ENCODE measurements around the gene PLXNA1.

PLXNA1 gene

DNA sequence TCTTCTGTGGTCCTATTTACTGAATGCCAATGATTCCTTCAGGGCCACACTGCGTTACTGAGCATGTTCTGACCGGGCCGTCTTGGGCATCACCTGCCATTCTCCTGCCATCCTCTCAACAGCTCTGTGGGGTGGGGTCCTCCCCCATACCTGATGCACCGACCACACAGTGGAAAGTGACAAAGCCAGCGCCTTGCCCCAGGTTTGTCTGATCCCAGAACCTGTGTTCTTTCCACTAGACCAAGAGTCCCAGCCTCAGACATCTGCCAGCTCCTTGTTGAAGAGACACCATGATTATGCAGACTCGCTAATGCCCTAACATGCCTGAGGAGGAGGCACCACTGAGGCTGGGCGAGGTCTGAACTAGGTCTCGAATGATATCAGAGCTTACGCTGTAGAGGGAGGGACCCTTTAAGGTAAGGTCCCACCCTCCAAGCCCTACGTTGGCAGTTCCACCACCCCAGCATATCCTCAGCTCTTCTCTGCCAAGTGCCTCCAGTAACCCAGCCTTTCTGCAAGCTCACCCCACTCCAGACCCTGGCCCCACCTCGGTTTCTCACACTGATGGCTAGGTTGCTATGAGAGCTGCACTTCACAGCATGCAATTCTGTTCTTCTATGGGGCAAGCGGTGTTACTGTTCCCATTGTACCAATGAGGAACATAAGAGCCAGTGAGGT, 29.8 kb upstream of the PLXNA1 start:
- no peak for DNase-seq (ENCODE audit: low read depth in 2 of 2)

DNA sequence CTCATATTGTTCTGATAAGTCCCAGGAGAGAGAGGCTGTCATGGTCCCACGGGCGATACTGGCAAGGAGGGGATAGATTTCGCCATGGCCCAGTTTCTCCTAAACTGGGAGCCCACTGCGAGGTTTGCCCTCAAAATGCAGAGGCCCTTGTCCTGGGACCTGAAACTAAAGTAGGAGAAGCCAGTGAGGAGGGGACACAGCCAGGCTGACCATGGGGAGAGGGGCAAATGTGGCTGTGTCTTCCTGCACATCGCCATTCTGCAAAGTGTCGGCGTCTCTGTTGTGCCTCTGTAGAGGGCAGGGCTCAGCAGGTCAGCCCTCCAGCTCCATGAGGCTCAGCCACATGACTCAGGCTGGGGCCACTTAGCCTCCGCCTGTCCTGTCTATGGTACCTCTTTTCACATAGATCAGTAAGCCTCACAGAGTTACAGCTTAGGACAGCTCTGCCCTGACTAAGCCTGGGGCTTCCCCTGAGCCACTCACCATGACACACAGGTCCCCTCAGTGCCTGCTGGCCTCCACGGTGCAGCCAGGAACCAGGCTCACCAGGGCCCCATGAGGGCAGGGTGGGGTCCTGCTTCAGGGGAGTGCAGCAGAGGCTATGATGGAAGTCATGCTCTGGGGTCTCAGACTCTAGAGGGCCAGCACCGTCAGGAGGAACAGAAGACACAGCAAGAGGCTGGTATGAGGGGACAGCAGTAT, 28.6 kb upstream of the PLXNA1 start:
- DNase-seq (ENCODE audit: low read depth in 2 of 2) = no peak

DNA sequence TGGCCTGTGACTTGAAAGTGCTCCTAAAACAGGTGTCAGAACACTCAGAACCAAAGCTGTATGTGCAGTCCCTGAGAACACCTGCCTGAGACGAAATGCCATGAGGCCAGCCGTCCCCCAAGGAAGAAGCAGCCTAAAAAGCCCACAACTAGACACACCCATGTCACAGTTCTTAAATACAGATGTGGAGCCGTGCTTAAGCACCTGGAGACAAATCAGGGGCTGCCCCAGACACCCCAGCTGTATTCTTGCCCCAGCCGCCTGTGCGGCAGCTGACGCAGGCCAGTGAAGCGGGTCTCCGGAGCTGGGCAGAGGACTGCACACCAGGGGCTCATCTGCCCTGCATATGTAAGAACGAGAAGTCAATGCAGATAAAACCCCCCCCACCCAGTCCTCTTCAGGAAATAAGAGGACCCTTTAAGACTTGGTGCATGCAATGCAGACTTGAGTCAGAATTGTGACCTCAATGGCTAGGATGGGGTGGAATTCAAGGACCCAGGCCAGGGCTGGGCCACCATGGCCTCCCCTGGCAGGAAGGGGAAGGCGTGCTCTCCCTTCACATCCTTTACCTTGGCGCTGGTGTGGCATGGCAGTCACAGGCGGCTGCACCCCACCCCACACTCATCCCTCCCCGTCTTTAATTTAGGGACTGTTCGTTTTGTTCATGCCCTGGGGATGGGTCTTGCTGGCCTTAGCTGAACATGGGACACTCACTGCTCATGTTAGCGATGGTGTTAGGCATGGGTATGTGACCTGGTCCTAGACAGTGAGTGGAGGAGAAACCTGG, 27.7 kb upstream of the PLXNA1 start:
- DNase-seq (ENCODE audit: low read depth in 2 of 2) = no peak

DNA sequence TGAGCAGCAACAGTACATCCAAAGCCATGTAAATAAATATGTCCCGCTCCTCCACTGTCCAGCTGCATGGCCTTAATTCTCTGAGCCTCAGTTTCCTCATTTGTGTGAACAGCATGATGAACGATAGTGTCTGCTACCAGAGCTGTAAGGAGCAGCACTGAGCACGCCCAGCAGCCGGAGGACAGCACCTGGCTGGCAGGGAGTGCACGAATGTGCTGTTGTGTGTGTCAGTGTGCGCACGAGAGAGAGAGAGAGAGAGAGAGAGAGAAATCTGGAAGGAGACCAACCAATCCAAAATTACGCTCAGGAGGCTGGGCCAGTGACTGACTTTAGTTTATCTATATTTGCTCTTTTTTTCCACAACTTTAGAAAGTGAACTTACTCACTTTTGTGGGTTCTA, 26.6 kb upstream of the PLXNA1 start:
- DNase-seq (ENCODE audit: low read depth in 2 of 2) = no peak

DNA sequence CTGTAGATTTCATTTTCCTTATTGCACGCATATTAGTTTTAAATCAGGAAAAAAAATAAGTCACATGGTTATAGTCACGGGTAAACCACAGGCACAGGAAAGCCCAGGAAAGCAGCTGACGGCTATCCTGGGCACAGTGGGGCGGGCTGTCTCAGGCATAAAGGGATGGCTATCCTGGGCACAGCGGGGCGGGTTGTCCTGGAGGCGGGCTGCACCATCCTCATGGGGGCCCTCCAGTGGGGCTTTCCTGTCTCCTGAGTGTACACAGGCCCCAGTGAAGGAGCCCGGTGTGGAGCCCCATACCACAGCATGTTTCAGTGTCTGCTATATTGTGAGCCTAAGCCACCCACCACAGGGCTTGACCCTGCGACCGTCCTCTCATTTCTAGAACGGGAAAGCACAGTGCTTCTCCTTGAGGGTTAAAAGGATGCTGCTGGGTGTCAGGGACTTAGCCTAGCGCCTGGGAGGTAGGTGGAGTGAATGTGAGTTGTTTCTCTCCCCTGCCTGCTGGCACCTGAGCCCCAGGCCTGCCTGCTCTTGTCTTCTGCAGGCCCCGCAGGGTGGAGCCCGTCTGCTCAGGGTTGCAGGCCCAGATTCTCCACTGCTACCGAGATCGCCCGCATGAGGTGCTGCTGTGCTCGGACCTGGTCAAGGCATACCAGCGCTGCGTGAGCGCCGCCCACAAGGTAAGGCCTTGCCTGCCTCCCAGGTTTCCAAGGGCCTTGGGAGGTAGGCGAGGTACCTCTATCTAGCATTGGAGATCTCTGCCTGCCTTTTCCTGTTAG, 25.9 kb upstream of the PLXNA1 start:
- DNase-seq (ENCODE audit: low read depth in 2 of 2) = no peak

DNA sequence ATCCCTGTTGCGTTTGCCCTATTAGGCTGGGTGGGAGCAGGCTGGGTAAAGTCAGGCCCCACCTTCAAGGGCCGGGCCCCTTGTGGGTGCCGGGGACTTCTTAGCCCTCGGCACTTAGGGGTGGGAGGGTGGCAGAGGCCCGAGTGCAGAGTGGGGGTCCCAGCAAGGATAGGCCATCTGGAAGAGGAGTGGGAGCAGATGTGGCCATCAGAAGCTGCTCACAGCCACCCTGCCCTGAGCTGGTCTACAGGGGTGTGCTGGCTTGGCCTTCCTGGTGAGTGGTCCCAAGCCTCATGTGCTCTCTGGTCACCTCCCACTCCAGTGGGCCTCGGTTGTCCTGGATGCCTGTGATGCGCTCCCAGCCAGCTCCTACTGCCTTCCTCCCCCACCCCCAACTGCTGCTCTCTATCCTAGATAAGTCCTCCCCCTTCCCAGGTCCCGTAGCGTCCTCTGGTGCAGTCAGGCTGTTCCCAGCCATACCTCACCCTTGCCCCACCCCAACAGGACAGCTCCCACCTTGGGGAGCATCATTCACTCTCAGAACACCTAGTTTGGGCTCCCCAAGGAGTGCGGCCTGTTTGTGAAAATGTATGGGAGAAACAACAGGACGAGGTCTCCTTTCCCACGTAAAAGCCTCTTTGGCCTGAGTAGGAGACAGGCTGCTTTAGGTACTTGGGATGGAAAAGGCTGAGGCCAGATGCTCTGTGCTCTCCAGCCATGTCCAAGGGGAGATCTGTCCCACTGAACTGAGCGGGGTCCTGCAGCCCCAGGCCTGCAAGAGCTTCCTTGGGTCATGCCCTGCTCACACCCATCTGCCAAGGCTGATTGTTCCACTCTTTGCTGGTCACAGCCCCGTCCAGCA, 24.9 kb upstream of the PLXNA1 start:
- no peak for DNase-seq (ENCODE audit: low read depth in 2 of 2)

DNA sequence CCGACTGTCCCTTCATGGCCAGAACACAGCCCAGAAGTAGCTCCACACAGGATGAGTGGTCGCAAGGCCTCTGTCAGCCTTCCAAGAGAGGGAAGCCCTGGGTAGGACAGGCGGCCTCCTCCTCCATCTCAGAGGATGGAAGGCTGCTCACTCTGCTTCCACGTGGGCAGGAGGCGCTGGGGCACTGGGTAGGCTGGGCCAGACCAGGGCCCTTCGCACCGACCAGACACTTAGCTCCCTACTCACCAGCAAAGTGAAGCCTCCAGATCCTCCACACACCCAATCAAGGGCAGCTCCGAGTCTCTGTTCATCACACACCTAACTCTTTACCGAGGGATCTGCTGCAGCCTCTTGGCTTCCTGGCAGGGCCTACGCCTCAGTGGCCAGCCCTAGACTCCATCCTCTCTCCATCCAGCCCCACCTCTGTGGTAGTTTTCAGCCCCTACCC, 24.3 kb upstream of the PLXNA1 start:
- DNase-seq (ENCODE audit: low read depth in 2 of 2) = no peak

DNA sequence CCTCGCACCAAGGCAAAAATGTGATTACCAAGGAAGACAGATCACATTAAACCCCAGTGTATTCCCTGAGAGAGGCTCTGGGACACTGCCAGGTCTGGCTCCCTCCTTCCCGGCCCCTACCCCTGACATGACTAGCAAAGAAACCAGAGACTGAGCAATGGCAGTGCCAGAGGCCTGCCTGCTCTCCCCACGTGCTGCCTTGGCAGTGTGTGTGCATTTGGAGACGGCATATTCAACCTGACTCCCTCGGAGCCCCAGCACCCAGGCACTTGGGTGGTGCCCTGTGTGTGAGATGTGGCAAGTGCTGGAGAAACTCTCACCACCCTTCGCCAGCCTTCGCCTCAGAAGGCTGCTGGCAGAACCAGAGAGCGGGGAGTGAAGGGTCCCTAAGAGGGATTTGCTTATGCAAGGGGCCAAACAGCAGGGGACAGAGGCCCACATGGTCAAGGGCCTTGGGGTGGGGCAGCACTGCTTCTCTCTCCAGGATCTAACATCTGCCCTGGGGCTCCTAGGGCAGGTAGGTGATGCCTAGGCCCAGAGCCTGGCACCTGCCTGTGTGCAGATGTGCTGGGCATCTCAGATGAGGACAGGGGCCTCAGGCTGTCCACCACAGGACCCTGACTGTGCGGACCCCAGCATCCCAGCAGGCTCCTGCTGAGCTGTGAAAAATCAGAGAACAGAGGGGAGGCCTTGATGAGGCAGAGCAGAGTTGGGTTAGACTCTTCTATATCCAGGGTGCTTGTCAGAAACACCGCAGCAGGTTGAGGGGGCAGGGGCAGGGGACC, 23.6 kb upstream of the PLXNA1 start:
- no peak for DNase-seq (ENCODE audit: low read depth in 2 of 2)

DNA sequence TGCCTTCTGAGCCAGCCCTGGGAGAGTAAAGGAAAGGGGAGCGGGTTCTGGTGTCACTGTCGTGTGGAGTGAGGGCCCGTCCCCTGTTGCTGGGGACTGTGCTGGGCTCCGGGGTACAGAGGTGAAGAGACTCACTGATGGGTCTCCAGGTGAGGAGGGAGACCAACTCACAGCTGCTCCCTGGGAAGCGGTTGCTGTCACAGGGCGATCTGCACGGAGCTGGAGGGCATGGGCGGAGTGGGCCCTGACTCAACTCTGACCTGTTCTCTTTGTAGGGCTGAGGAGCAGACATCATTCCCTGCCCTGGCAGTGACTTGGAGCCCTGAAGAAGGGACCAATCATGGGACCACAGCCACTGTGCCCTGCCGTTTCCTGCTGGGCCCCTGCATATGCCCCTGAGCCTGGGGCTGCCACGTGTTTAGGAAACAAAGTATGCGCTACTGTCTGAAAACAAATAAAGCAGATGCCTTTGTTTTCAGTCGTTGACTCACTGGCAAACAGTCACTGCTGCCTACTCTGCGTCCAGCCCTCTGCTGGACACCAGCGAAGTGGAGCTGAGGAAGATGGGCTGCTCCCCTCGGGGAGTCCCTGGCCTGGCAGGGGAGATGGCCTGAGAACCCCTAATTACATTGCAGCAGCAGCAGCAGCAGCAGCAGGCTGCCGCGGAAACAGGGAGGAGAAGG, 22.9 kb upstream of the PLXNA1 start:
- no peak for DNase-seq (ENCODE audit: low read depth in 2 of 2)

DNA sequence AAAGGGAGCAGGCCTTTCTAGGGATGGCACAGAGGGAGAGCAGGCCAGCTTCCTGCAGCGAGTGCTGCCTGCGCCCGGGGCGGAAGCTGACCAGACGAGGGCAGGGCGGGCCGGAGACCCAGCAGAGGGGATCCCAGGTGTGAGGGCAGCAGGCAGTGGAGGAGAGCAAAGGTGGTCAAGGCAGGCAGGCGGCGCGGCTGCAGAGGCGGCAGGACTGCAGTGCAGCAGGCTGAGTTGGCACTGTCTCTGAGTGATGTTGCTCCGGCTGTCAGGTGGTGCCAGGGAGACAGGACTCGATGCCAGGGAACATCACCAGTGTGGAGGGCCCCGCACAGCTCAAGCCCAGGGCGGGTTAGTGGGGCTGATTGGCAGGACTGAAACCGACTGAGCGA, 22.3 kb upstream of the PLXNA1 start:
- no peak for DNase-seq (ENCODE audit: low read depth in 2 of 2)

DNA sequence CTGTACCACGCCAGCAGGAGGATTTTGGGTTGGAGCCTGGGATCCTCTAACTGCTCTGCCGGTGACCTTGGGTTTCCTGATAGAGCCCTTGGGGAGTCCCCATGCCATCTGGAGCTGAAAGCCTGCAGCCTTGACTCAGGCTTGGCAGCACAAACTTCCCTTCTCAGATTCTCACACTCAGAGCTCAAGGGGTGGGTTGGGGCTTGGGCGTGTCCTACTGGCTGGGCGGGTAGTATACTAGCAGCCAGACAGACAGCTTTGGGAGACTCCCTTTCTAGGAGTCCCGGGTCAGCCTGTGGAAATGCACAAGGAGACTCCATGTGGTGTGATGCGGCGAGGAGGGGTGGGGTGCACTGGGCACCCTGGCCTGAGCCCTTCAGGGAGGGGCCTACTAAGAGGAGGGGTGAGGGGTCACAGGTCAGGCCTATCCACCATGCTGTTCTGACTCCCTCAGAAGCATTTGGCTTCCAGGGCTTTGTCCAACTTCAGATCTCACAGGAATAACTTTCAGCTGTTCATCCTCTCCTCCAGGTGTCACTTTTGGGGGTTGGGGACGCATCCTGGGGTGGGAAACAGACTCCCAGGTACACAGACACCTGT, 21.6 kb upstream of the PLXNA1 start:
- DNase-seq (ENCODE audit: low read depth in 2 of 2) = no peak

DNA sequence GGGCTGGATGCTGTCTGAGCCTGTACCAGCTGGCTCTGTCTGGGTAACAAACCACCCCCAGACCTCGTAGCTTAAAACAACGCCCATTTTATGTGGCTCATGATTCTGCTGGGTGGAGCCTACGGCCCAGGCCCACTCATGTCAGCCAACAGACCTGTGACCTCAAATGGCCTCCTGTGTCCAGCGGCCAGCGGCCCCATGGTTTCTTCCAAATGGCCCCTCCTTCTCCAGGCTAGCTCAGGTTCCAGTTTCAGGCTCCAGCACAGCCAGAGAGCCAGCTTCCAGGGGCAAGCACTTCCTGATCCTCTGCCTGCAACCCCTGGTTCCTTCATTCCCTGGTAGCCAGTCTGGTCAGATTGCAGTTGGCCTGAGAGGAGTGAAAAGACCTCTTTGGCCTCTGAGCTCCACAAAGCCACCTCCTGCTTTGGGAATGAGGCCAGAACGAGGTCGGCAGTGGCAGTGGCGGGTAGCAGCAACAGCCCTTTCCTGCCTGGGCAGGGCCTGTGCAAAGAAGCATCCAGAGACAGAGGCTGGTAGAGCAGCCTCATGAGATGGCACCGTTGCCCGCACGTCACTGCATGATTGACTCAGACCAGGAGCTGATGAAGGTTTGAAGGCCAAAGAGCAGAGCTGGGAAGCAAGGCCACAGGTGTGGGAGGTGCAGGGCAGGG, 21.0 kb upstream of the PLXNA1 start:
- DNase-seq (ENCODE audit: low read depth in 2 of 2) = no peak

DNA sequence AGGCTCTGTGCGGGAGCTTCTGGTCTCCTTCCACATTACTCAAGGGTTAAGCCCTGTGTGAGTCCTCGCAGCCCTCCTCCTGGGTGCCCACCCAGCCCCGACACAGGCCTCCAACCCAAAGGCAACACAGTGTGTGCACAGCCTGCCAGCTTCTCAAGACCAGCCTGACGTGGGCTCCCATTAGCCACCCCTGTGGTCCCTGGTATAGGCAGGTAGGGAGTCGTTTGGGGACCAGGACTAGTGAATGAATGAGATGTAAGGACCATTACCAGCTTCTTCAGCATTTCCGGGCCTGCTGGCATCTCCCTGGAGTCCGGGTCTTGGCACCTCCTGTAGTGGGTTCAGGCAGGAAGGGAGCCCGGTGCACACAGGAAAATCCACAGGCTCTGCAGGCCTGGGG, 20.2 kb upstream of the PLXNA1 start:
- DNase-seq (ENCODE audit: low read depth in 2 of 2) = no peak

DNA sequence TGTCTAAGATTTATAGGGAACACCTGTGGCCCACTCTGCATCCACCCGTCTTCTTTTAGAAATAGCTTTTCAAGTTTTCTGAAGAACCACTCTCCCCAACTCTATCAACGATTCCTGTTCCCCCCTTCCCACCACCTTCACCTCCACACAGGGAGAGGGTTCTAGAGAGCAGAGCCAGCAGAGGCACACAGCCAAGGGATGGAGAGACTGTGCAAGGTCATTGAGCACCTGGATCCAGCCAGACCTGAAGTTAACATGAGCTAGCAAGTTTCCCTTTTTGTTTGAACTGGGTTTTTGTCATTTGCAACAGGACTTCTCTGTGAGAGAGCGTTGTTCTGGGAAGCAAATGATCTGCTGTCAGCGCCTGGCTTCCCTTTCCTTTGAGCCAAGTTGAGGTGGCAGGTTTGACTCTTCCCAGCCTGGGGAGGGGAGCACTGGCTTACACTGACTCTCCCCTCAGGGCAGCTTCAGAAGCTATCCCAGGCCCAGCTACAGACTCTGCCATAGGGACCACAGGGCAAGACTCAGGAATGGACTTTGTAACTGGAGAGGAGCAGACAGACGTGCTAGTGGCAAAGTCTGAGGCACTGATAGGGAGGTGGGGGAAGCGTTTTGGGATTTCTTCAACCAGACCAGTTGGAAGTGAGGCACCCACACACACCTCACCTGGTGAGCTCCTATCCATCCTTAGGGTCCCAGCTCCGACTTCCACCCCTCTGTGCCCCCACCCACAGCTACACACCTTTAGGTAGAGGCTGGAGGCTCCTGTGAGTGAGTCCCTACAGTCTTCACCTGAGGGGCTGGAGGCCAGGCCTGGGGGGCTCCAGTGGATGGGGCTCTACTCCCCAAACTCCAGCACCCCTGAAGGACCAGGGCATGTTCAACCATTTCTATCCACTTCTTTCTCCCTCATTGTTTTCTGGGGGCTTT, 19.4 kb upstream of the PLXNA1 start:
- no peak for DNase-seq (ENCODE audit: low read depth in 2 of 2)

DNA sequence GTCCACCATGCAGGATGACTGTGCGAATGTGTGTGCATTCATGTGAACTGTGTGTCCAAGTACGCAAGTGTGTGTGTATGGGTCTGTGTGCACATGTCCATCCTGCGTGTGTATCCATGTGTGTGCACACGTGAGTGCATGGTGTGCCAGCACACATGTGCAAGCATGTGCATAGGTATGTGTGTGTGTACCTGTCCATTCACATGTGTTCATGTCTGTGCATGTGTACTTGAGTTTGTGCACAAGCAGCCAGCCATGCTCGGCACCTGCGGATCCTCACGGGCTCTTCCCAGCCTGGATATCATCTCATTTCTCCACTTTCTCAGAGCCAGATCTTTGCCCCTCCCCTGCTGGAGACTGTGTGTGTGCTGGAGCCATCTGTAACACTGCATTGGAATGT, 18.7 kb upstream of the PLXNA1 start:
- DNase-seq (ENCODE audit: low read depth in 2 of 2) = no peak

DNA sequence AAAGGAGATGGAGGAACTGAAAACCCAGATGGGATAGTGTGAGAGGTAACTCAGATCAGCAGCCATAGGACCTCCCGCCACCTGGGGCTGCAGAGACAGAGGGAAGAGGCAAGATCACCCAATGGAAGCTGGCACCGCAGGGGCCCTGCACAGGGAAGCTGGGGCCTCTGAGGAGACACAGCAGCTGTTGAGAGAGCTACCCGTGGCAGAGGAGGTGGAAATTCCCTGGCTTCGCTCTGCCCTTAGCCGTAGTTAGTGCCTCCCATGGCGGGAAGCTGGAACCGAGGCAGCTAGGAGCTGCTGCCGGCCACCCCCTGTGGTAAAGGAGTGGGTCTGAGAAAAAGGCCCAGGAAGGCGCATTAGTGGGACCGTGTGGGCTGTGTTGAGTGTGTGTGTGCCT, 18.0 kb upstream of the PLXNA1 start:
- DNase-seq (ENCODE audit: low read depth in 2 of 2) = no peak

DNA sequence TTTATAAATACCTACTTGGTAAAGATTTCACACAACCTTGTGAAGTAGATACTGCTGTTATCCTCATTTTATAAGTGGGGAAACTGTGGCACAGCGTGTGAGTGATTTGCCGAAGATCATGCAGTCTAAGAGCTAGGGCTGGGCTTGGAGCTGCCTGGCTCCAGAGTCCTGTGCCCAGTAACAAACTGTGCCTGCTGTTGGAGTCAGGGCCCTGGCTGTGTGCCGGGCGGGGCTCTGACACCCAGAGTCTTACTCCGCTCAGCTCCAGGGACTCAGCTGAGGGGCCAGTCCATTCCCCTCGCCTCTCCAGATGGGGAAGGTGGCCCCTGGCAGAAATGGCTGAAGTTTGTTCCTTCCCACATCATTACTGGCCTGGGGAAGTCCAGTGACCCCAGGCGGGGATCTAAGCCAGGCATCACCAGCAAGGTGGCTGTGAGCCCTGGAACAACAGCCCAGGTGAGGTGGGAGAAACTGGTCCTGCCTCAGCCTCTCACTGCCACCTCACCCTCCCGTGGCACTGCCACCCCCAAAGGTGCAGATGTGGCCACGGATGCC, 17.3 kb upstream of the PLXNA1 start:
- no peak for DNase-seq (ENCODE audit: low read depth in 2 of 2)
